ENCODE measurements around the gene FN1. TPM values are rescaled to one million over a fixed set of nuclear protein-coding genes. Genes with fewer than 3 reads are reported as not detected.

FN1 gene
- total RNA-seq, 1 experiment from 2014 or later, result 11.1 TPM

GRCh38 chr2:215375467-215375830 lies 60.4 kb downstream of the FN1 start:
- DNase-seq (ENCODE audit: low read depth, low spot score) (no peak), ATAC-seq (no peak)
- Histone ChIP-seq H3K36me3 (ENCODE audit: control insufficient read depth in 1 of 2, insufficient read depth in 2 of 2, low read length in 2 of 2) (no peaks in the 10 kb centered on the region), H3K27me3 (ENCODE audit: insufficient read depth, low read length) (no peaks in the 10 kb centered on the region), H4K20me1 (ENCODE audit: insufficient read depth) (no peaks in the 10 kb centered on the region), H2AFZ (ENCODE audit: low read depth, low read length, poor library complexity, severe bottlenecking) (no peak overlapping the region), H3K4me2 (ENCODE audit: low read length) (no peak overlapping the region), H3K4me3 (replicated peaks in 1 of 2; ENCODE audit: low read depth in 1 of 2, low read length in 2 of 2) (no peak overlapping the region), H3K27ac (ENCODE audit: low read depth, low read length) (no peak overlapping the region), H3K79me2 (ENCODE audit: insufficient read depth, low read length) (no peaks in the 10 kb centered on the region), H3K4me1 (ENCODE audit: control insufficient read depth in 1 of 2, insufficient read depth in 2 of 2, low read length in 2 of 2) (no peaks in the 10 kb centered on the region), H3K9me2 (ENCODE audit: insufficient read depth) (no peaks in the 10 kb centered on the region), H3K9me3 (ENCODE audit: control insufficient read depth in 1 of 2, insufficient read depth in 1 of 2, low read depth in 1 of 2, low read length in 2 of 2) (no peaks in the 10 kb centered on the region), H3K9ac (ENCODE audit: low read length) (no peak overlapping the region)
- intact Hi-C loops (cut with micrococcal nuclease), result no loop called here
- ChIA-PET POLR2A (no interaction called here), RAD21 (ENCODE audit: low non-redundant PET in 1 of 2, low total read pairs in 2 of 2, uncharacterized antibody in 2 of 2, unreplicated experiment in 2 of 2) (no interaction called here), CTCF (no interaction called here)
- no peak for TF ChIP-seq RAD21 (IDR thresholded peaks at IDR 0.05; ENCODE audit: low read depth)
- no peak for TF ChIP-seq POLR2A (IDR thresholded peaks at IDR 0.05; ENCODE audit: borderline replicate concordance, extremely low read depth, insufficient read depth, insufficient read length)
- TF ChIP-seq FOSL1 (IDR thresholded peaks at IDR 0.05; ENCODE audit: low read depth), result no peak
- no peak for TF ChIP-seq ZNF274 (IDR thresholded peaks at IDR 0.05; ENCODE audit: low read depth, low read length)
- TF ChIP-seq ZBTB33 (IDR thresholded peaks at IDR 0.05; ENCODE audit: extremely low read depth, insufficient replicate concordance, low read length), result no peak
- no peak for TF ChIP-seq CBX3 (IDR thresholded peaks at IDR 0.05; ENCODE audit: low read depth)
- TF ChIP-seq EZH2 (IDR thresholded peaks at IDR 0.05), result no peak
- TF ChIP-seq YY1 (IDR thresholded peaks at IDR 0.05; ENCODE audit: extremely low read depth, insufficient replicate concordance, low read depth, low read length), result no peak
- TF ChIP-seq CTCF (IDR thresholded peaks at IDR 0.05 in 2 of 3, conservative IDR thresholded peaks at IDR 0.05 in 1 of 3; ENCODE audit: borderline replicate concordance in 1 of 3, insufficient read depth in 1 of 3, low read depth in 2 of 3, low read length in 2 of 3), result no peak
- no peak for TF ChIP-seq ELF1 (IDR thresholded peaks at IDR 0.05; ENCODE audit: borderline replicate concordance, low read depth)
- no peak for TF ChIP-seq EZH2phosphoT487 (IDR thresholded peaks at IDR 0.05; ENCODE audit: borderline replicate concordance)
- TF ChIP-seq SP1 (IDR thresholded peaks at IDR 0.05; ENCODE audit: low read depth), result no peak
- TF ChIP-seq JUND (IDR thresholded peaks at IDR 0.05), result no peak
- TF ChIP-seq ATF3 (IDR thresholded peaks at IDR 0.05), result no peak
- no peak for TF ChIP-seq ZFX (IDR thresholded peaks at IDR 0.05)
- no peak for TF ChIP-seq SRF (IDR thresholded peaks at IDR 0.05; ENCODE audit: low read depth)
- no TSS peak for BruUV-seq (replicated peaks)
